Activated B cell treated with CpG ODN at 0.5 μM for 24 hours (primary cell): Measurements from ENCODE around the gene DNASE1. TPM values are rescaled to one million over a fixed set of nuclear protein-coding genes. Genes with fewer than 3 reads are reported as not detected.

Experiments
- ATAC-seq: fragments of 200-7000 bp; cut with Tn5 transposase; one replicate; pipeline ENCODE4 v1.10.0; 2021; ENCODE audit warnings: low read depth, mild to moderate bottlenecking, moderate library complexity
- CTCF ChIA-PET: fragments of 350-600 bp; sonication (Branson Sonifier 250); formaldehyde crosslinking; loops from one replicate; lab custom pipeline; 2021; ENCODE audit warnings: antibody characterized with exemption; lab: Charles Lee
- POLR2A ChIA-PET: fragments of 350-600 bp; sonication (Branson Sonifier 250); formaldehyde crosslinking; loops from one replicate; lab custom pipeline; 2021; ENCODE audit warnings: antibody characterized with exemption; lab: Charles Lee
- DNase-seq: peaks from one replicate; pipeline ENCODE4 v3.0.0; 2022
- H3K27ac Mint-ChIP-seq: one replicate; pipeline ENCODE4 v1.8.0; 2020; ENCODE audit warnings: mixed read lengths
- H3K27me3 Mint-ChIP-seq: one replicate; pipeline ENCODE4 v1.8.0; 2021; ENCODE audit warnings: mixed read lengths
- H3K36me3 Mint-ChIP-seq: one replicate; pipeline ENCODE4 v1.8.0; 2021; ENCODE audit warnings: low read depth, mixed read lengths
- H3K4me1 Mint-ChIP-seq: one replicate; pipeline ENCODE4 v1.8.0; 2021; ENCODE audit warnings: mixed read lengths
- H3K4me3 Mint-ChIP-seq: one replicate; pipeline ENCODE4 v1.8.0; 2020; ENCODE audit warnings: mild to moderate bottlenecking, mixed read lengths
- H3K9me3 Mint-ChIP-seq: one replicate; pipeline ENCODE4 v1.8.0; 2020; ENCODE audit warnings: mixed read lengths
- intact Hi-C: fragments of 100-400 bp; cut with micrococcal nuclease; formaldehyde crosslinking; loops from one replicate; pipeline ENCODE4 v1.15.1; 2024
- total RNA-seq: library from RNA; stranded (reverse); gene quantifications from 2 replicates; pipeline ENCODE4 v1.2.3, GENCODE V29; 2022
- TF ChIP-seq, protein P1 (sequence below): fragments of 200-600 bp; IDR thresholded peaks from one replicate; pipeline ENCODE4 v1.8.0; 2022; ENCODE audit warnings: antibody characterized with exemption, mild to moderate bottlenecking

The DNASE1 gene
- total RNA-seq, 1 donor from 2014 or later = 28.5 TPM

DNA sequence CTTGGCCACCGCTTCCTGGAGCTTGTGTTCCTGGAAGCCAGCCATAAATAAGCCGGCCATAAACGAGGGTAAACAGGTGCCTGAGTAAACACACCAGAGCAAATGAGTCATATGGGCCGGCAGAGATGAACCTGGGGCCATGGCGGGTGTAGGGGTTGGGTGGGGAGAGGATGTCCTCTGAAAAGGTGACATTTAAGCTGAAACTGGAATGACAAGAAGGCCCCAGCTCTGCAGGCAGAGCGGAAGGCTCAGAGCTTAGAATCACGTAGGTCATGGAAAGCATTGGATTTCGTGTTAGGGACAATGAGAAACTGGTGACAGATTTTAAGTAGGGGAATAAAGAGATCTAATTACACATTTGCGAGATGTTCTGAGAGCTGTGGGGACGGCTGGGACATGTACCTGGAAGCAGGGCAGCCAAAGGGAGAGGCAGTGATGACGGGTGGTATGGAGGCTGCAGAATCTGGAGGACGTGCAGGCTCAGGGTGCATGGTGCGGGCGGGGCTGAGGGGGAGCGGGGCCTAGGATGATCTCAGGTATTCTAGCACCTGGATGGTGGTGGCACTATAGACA lies 8.1 kb upstream of the DNASE1 start:
- DNase-seq (peak; percentile 1), ATAC-seq (no peak)
- Mint-ChIP-seq H3K27me3 (no peaks in the 10 kb centered on the region), H3K4me1 (peaks cover under 1% of the 10 kb centered on the region), H3K27ac (no peak overlapping the region), H3K9me3 (no peaks in the 10 kb centered on the region), H3K4me3 (no peak overlapping the region), H3K36me3 (peaks cover 34% of the 10 kb centered on the region)
- ChIA-PET CTCF (no interaction called here), POLR2A (no interaction called here)
- intact Hi-C loops = no loop called here
- TF ChIP-seq, protein P1, sequence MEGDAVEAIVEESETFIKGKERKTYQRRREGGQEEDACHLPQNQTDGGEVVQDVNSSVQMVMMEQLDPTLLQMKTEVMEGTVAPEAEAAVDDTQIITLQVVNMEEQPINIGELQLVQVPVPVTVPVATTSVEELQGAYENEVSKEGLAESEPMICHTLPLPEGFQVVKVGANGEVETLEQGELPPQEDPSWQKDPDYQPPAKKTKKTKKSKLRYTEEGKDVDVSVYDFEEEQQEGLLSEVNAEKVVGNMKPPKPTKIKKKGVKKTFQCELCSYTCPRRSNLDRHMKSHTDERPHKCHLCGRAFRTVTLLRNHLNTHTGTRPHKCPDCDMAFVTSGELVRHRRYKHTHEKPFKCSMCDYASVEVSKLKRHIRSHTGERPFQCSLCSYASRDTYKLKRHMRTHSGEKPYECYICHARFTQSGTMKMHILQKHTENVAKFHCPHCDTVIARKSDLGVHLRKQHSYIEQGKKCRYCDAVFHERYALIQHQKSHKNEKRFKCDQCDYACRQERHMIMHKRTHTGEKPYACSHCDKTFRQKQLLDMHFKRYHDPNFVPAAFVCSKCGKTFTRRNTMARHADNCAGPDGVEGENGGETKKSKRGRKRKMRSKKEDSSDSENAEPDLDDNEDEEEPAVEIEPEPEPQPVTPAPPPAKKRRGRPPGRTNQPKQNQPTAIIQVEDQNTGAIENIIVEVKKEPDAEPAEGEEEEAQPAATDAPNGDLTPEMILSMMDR = no peak

DNA sequence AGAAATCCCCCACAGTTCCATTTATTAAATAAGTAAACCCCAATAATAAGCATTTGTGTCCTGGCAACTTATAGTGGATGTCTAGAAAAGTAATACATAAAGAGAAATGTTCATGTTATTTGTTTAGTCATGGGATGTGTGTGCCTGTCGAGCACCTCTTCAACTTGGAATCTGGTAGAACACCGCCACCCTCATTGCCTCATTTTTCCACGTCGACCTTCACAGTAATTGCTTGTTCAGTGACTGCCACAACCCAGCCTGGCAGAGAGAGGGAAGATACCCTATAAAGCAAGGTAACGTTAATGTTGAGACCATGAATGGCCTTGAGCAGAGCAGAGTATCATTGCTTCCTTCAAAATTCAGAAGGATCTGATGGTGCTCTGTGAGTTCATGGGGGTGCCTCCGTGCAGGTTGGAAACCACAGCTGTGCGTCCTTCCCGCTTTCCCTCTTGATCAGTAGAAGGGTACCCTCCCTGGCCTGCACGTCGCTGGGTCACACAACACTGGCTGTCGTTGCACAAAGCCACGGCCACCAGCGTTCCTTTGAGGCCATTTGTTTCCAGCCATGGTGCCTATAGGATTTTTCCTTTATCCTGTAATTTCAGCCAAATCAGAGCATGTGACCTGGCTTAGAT lies 3.7 kb upstream of the DNASE1 start:
- intact Hi-C loops = no loop called here
- H3K36me3 Mint-ChIP-seq = peaks cover 31% of the 10 kb centered on the region
- no peak for DNase-seq

DNA sequence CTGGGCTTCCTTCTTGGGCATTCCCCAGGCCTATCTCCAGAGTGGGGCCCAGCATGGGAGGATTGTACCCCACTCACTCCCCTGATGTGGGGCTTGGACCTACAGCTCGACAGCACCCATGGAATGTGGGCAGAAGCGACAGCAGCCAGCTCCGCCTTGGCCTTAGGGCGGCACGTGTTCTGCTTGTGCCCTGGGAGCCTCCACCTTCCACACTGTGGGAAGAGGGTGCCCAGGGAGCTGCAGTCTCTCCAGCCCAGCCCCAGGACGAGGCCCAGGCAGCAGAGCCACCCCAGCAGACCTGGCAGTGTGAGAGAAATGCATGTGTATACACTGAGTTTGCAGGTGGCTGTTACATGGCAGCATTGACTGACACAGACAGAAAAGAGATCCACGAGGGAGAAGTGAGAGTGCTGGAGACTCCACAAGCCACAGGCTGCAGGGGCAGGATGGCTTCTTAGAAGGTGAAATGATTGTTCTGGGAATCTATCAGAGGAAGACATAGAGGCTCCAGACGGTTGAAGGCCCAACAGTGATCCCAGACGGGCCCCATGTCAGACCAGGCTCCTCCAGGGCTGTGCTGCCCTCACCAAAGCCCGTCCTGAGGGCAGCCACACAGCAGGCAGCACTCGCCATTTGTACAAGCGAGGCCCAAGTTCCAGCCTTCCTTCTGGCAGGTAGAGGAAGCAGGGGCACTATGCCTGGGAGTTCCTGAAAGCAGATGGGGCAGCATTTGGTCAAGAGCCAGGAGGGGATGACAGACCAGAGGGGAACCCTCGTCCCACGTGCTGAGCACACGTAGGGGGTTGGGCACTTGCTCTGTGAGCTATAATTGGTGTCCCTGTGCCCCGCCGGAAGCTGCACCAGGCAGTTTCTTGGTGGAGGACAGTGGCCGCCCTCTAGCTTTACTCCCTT lies 2.8 kb upstream of the DNASE1 start:
- intact Hi-C loops = no loop called here

More for the DNA sequence above, 3.7 kb upstream of the DNASE1 start:
- ChIA-PET POLR2A (interaction anchor here (0.7 kb wide), 1 partner anchor 655 kb away, joined by 5 read pairs; no protein-coding TSS in a partner anchor), CTCF (no interaction called here)
- TF ChIP-seq, protein P1 = no peak
- H3K4me1 Mint-ChIP-seq = peaks cover 2% of the 10 kb centered on the region
- no peak overlapping the region for H3K4me3 Mint-ChIP-seq
- H3K9me3 Mint-ChIP-seq = no peaks in the 10 kb centered on the region
- no peak for ATAC-seq
- no peak overlapping the region for H3K27ac Mint-ChIP-seq
- no peaks in the 10 kb centered on the region for H3K27me3 Mint-ChIP-seq

DNA sequence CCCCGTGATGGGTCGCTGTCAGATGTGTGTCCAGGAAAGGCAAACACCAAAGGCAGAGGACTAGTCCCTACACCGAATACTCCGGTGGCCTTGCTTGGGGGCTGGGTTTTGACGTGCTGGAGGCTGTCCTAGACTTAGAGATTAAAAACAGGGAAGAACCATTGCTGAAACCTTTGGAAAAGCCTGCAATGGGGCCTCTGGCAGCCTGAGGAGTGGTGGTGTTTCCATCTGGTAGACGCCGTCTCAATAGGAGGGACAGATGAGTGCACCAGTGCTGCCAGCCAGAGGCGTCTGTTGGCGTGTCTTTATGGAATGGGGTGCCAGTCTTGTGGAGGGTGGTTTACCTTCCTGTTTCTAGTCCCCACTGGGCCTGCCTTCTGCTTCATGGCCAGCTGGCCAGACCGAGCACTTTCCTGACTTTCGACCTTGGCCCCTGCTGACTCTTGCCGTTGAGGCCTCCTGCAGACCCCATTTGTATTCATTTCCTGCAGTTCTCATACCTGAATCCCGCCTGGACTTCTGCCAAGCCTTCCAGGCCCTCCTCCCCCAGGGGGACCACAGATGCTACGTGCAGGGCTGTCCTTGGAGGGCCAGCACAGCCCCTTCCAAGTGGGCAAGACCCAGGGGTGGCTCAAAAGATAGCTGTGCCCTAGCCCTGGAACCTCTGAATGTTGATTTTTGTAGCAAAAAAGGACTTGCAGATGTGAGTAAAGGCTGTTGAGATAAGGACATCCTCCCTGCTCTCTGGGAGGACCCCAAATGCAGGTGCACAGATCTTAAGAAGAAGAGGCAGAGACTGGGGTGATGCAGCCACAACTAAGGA lies 1.9 kb upstream of the DNASE1 start:
- ChIA-PET POLR2A (no interaction called here), CTCF (no interaction called here)
- DNase-seq (no peak), ATAC-seq (no peak)
- Mint-ChIP-seq H3K36me3 (peaks cover 42% of the 10 kb centered on the region), H3K27me3 (no peaks in the 10 kb centered on the region), H3K4me3 (no peak overlapping the region), H3K4me1 (peaks cover 2% of the 10 kb centered on the region), H3K9me3 (no peaks in the 10 kb centered on the region), H3K27ac (no peak overlapping the region)
- intact Hi-C loops = no loop called here
- TF ChIP-seq, protein P1 = no peak

More for the DNA sequence above, 2.8 kb upstream of the DNASE1 start:
- DNase-seq (no peak), ATAC-seq (no peak)
- no peak overlapping the region for H3K27ac Mint-ChIP-seq
- peaks cover 2% of the 10 kb centered on the region for H3K4me1 Mint-ChIP-seq
- H3K9me3 Mint-ChIP-seq = no peaks in the 10 kb centered on the region
- ChIA-PET POLR2A (no interaction called here), CTCF (no interaction called here)
- H3K36me3 Mint-ChIP-seq = peaks cover 33% of the 10 kb centered on the region
- TF ChIP-seq, protein P1 = no peak
- H3K4me3 Mint-ChIP-seq = no peak overlapping the region
- H3K27me3 Mint-ChIP-seq = no peaks in the 10 kb centered on the region
